ENCODE measurements around the gene TFF2.

DNA sequence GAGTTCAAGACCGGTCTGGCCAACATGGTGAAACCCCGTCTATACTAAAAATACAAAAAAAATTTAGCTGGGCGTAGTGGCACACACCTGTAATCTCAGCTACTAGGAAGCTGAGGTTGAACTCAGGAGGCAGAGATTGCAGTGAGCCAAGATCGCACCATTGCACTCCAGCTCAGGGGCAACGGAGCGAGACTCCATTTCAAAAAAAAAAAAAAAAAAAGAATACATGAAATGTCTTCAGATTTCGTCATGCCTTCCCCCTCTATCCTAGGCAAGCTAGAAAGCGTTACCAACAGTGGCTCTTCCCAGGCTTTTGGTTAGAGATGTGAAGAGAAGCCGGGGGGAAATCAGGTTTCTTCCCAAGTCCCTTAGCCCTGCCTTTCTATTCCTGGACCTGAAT is 11.9 kb upstream of the TFF2 start:
- TF ChIP-seq, protein P1, sequence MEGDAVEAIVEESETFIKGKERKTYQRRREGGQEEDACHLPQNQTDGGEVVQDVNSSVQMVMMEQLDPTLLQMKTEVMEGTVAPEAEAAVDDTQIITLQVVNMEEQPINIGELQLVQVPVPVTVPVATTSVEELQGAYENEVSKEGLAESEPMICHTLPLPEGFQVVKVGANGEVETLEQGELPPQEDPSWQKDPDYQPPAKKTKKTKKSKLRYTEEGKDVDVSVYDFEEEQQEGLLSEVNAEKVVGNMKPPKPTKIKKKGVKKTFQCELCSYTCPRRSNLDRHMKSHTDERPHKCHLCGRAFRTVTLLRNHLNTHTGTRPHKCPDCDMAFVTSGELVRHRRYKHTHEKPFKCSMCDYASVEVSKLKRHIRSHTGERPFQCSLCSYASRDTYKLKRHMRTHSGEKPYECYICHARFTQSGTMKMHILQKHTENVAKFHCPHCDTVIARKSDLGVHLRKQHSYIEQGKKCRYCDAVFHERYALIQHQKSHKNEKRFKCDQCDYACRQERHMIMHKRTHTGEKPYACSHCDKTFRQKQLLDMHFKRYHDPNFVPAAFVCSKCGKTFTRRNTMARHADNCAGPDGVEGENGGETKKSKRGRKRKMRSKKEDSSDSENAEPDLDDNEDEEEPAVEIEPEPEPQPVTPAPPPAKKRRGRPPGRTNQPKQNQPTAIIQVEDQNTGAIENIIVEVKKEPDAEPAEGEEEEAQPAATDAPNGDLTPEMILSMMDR (IDR thresholded peaks at IDR 0.05; ENCODE audit: low read length), result no peak
- no peak for TF ChIP-seq EZH2 (IDR thresholded peaks at IDR 0.05; ENCODE audit: borderline replicate concordance, low read length)

Data from OCI-LY1 (cell line).